Stimulated activated naive B cell treated with anti-CD40 and anti-IgM and Interleukin-4, amounts not matched to agents 10 μg/mL and 1 μg/mL and 100 μg/mL, for 72 hours (primary cell): ENCODE measurements around the gene SCUBE1.

ENCODE experiments used
- ATAC-seq, 2 donors: fragments of 150-1000 bp; cut with Tn5 transposase; replicated peaks; 2 replicates each; pipeline ENCODE4 v1.10.0; 2021; ENCODE audit warnings: moderate library complexity in 1 of 2
- DNase-seq: peaks from one replicate; pipeline ENCODE4 v3.0.0; 2021
- H3K27ac Mint-ChIP-seq: one replicate; pipeline ENCODE4 v1.8.0; 2022; ENCODE audit warnings: mild to moderate bottlenecking, mixed read lengths
- H3K27me3 Mint-ChIP-seq, 2 donors: one replicate each; pipeline ENCODE4 v1.8.0; 2022; ENCODE audit warnings: mixed read lengths in 2 of 2
- H3K36me3 Mint-ChIP-seq, 2 donors: one replicate each; pipeline ENCODE4 v1.8.0; 2022; ENCODE audit warnings: mixed read lengths in 2 of 2, mild to moderate bottlenecking in 1 of 2
- H3K4me1 Mint-ChIP-seq, 2 donors: one replicate each; pipeline ENCODE4 v1.8.0; 2022; ENCODE audit warnings: mixed read lengths in 2 of 2, mild to moderate bottlenecking in 1 of 2
- H3K4me3 Mint-ChIP-seq, 2 donors: one replicate each; pipeline ENCODE4 v1.8.0; 2022; ENCODE audit warnings: mild to moderate bottlenecking in 2 of 2, mixed read lengths in 2 of 2, moderate library complexity in 1 of 2
- H3K9me3 Mint-ChIP-seq, 2 donors: one replicate each; pipeline ENCODE4 v1.8.0; 2022; ENCODE audit warnings: mixed read lengths in 2 of 2, mild to moderate bottlenecking in 1 of 2

SCUBE1 gene

GRCh38 chr22:43308836-43309235 is 34.3 kb downstream of the SCUBE1 start:
- Mint-ChIP-seq H3K4me3 (no peak overlapping the region), H3K27me3 (peaks cover 12 to 14% of the 10 kb centered on the region in 2 donors), H3K4me1 (no peaks in the 10 kb centered on the region), H3K36me3 (no peaks in the 10 kb centered on the region), H3K9me3 (no peaks in the 10 kb centered on the region), H3K27ac (no peak overlapping the region)
- DNase-seq: no peak
- ATAC-seq: no peak

DNA sequence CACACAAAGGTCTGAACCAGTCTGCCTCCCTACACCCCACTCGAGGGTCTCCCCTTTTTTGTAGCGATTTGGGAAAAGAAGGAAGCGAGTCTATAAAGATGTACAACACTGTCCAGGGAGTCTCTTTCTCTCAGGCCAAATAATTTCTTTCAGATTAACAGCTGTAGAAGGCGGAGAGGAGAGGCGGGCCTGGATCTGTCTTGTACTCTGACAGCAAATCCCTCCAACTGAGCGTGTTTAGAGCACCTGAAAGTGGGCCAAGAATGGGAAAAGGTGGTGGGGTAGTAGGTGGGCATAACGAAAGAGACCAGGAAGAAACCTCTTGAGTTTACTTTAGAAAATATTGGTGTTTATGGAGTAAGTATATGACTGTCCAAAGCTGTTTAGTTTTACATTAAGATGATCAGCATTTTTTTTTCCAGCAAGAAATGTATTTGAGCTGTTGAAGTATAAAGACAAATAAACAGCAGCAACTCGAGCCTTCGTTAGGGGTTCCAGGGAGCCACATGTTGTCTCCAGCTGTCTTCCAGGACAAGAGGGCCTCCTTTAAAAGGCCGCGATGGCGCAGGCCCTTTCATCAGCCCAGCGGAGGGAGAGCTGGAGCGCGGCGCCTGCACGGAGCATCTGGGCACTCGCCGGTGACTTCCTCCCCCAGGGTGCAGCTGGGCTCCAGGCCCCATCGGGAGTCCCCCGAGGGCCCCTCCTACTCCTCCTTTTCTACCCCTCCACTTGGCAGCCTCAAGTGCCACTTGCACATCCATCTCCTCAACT is 34.9 kb downstream of the SCUBE1 start:
- peaks cover 12 to 13% of the 10 kb centered on the region in 2 donors for H3K27me3 Mint-ChIP-seq
- no peaks in the 10 kb centered on the region for H3K9me3 Mint-ChIP-seq

GRCh38 chr22:43305806-43306205 is 37.4 kb downstream of the SCUBE1 start:
- Mint-ChIP-seq H3K4me3 (no peak overlapping the region), H3K9me3 (no peaks in the 10 kb centered on the region), H3K27me3 (peaks cover 13 to 15% of the 10 kb centered on the region in 2 donors), H3K27ac (no peak overlapping the region), H3K36me3 (no peaks in the 10 kb centered on the region), H3K4me1 (no peaks in the 10 kb centered on the region)
- ATAC-seq: no peak
- no peak for DNase-seq

More for the DNA sequence above, 34.9 kb downstream of the SCUBE1 start:
- no peaks in the 10 kb centered on the region for H3K36me3 Mint-ChIP-seq
- H3K4me1 Mint-ChIP-seq: no peaks in the 10 kb centered on the region
- no peak for DNase-seq
- H3K4me3 Mint-ChIP-seq: no peak overlapping the region
- no peak for ATAC-seq
- H3K27ac Mint-ChIP-seq: no peak overlapping the region

DNA sequence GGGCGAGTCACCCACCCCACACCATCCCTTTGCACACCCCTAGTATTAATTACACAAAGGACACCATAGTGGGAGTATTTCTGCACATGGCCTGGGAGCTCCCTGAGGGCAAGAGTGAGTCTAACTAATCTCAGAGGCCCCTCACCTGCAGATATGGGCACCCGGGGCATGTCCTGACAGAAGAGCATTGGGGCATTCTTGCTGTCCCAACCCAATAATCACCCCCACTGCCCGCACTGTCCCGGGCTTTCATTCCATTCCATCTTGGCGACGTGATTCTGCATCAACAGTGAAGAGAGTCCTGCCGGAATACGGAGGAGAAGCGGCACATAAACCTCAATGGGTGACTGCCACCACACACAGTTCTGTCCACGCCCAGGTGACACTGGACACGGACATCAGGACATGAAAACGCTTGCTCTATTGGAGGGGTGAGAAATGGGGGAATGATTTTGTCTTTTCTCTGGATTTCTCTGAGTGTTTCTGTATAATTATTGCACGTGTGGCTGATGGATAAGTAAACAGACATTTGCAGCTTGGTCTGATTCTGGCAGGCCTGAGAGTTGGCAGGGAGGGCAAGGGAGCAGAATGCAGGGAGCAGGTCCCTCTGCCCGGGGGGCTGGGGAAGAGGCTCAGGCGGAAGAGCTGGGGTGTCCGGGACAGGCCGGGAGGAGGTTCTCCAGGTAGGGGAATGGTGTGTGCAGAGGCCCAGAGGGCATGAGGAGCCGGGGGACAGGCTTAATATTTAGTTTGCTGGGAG is 38.2 kb downstream of the SCUBE1 start:
- Mint-ChIP-seq H3K4me1 (no peaks in the 10 kb centered on the region), H3K36me3 (no peaks in the 10 kb centered on the region), H3K27me3 (peaks cover 10 to 15% of the 10 kb centered on the region in 2 donors), H3K9me3 (no peaks in the 10 kb centered on the region), H3K4me3 (no peak overlapping the region), H3K27ac (no peak overlapping the region)
- ATAC-seq (no peak), DNase-seq (no peak)

GRCh38 chr22:43303751-43304150 is 39.4 kb downstream of the SCUBE1 start:
- DNase-seq (no peak), ATAC-seq (no peak)
- Mint-ChIP-seq H3K36me3 (no peaks in the 10 kb centered on the region), H3K4me1 (no peaks in the 10 kb centered on the region), H3K27ac (no peak overlapping the region), H3K9me3 (no peaks in the 10 kb centered on the region), H3K27me3 (peaks cover 8 to 15% of the 10 kb centered on the region in 2 donors), H3K4me3 (no peak overlapping the region)

DNA sequence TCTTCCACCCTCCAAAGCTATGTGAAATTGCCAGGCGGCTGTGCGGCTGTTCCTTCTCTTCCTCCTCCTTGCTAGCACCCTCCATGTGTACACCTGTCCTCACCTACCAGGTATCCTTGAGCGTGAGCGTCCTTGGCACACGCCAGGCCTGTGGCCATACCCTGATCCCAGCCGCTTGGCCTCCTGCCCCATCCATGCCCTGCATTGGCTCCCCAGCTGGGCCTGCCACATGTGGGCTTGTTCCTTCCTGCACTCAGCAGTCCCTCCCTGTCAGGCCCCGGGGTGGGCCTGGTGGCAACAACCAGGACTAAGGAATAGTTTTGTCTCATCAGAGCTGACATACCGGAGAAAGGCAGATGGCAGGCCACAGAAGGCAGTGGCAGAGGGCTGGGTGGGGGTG is 40.0 kb downstream of the SCUBE1 start:
- ATAC-seq: no peak
- Mint-ChIP-seq H3K36me3 (no peaks in the 10 kb centered on the region), H3K4me1 (no peaks in the 10 kb centered on the region), H3K4me3 (no peak overlapping the region), H3K27ac (peak overlapping the region; percentile 37), H3K27me3 (peaks cover 8 to 15% of the 10 kb centered on the region in 2 donors), H3K9me3 (no peaks in the 10 kb centered on the region)
- no peak for DNase-seq

GRCh38 chr22:43302531-43303041 is 40.6 kb downstream of the SCUBE1 start:
- Mint-ChIP-seq H3K4me3 (no peak overlapping the region), H3K27me3 (peaks cover 8 to 15% of the 10 kb centered on the region in 2 donors), H3K27ac (no peak overlapping the region), H3K9me3 (no peaks in the 10 kb centered on the region), H3K36me3 (no peaks in the 10 kb centered on the region), H3K4me1 (no peaks in the 10 kb centered on the region)
- no peak for ATAC-seq
- DNase-seq: no peak

DNA sequence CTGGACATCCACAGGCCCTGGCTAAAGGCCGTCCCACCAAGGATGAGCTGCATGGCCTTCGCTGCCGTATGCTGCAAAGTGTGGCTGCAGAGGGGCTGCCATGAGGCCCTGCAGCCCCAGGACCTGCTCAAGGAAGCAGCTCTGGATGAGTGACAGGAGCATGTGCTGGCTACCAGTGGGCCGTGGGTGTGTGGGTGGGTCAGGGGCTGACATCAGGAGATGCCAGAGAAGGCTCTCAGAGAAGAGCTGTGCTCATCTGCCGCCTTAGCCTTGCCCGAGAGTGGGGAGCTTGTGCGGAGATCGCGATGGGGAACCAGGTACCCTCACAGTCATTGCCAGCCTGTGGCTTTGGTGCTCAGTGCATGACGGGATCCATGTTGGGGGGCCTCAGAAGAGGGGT is 41.3 kb downstream of the SCUBE1 start:
- Mint-ChIP-seq H3K9me3 (no peaks in the 10 kb centered on the region), H3K4me3 (no peak overlapping the region), H3K36me3 (no peaks in the 10 kb centered on the region), H3K4me1 (no peaks in the 10 kb centered on the region), H3K27me3 (peaks cover 8 to 15% of the 10 kb centered on the region in 2 donors), H3K27ac (no peak overlapping the region)
- ATAC-seq (no peak), DNase-seq (no peak)

- no peaks in the 10 kb centered on the region for H3K9me3 Mint-ChIP-seq
- ATAC-seq (no peak), DNase-seq (no peak)
- no peaks in the 10 kb centered on the region for H3K4me1 Mint-ChIP-seq
- peaks cover 8 to 10% of the 10 kb centered on the region in 2 donors for H3K27me3 Mint-ChIP-seq
- H3K36me3 Mint-ChIP-seq: no peaks in the 10 kb centered on the region
- no peak overlapping the region for H3K27ac Mint-ChIP-seq
- H3K4me3 Mint-ChIP-seq: no peak overlapping the region
Observed at GRCh38 chr22:43300891-43301676, 42.1 kb downstream of the SCUBE1 start.

GRCh38 chr22:43299736-43300135 is 43.4 kb downstream of the SCUBE1 start:
- Mint-ChIP-seq H3K27ac (no peak overlapping the region), H3K36me3 (no peaks in the 10 kb centered on the region), H3K4me1 (no peaks in the 10 kb centered on the region), H3K4me3 (no peak overlapping the region), H3K27me3 (peaks cover 6 to 8% of the 10 kb centered on the region in 2 donors), H3K9me3 (no peaks in the 10 kb centered on the region)
- ATAC-seq (no peak), DNase-seq (no peak)

GRCh38 chr22:43298062-43298801 is 44.9 kb downstream of the SCUBE1 start:
- H3K36me3 Mint-ChIP-seq: no peaks in the 10 kb centered on the region
- H3K27me3 Mint-ChIP-seq: peaks cover 0 to 6% of the 10 kb centered on the region in 2 donors
- ATAC-seq (no peak), DNase-seq (no peak)
- no peaks in the 10 kb centered on the region for H3K9me3 Mint-ChIP-seq
- no peak overlapping the region for H3K27ac Mint-ChIP-seq
- H3K4me3 Mint-ChIP-seq: no peak overlapping the region
- H3K4me1 Mint-ChIP-seq: no peaks in the 10 kb centered on the region

GRCh38 chr22:43297270-43298061 is 45.7 kb downstream of the SCUBE1 start:
- ATAC-seq: no peak
- no peaks in the 10 kb centered on the region for H3K36me3 Mint-ChIP-seq
- H3K9me3 Mint-ChIP-seq: no peaks in the 10 kb centered on the region
- no peaks in the 10 kb centered on the region for H3K4me1 Mint-ChIP-seq
- DNase-seq: no peak
- H3K4me3 Mint-ChIP-seq: no peak overlapping the region
- H3K27ac Mint-ChIP-seq: no peak overlapping the region
- H3K27me3 Mint-ChIP-seq: peaks cover 0 to 4% of the 10 kb centered on the region in 2 donors

GRCh38 chr22:43296276-43296902 is 46.8 kb downstream of the SCUBE1 start:
- Mint-ChIP-seq H3K27ac (no peak overlapping the region), H3K27me3 (peaks cover 0 to 4% of the 10 kb centered on the region in 2 donors)

More at GRCh38 chr22:43296276-43296902, 46.8 kb downstream of the SCUBE1 start:
- Mint-ChIP-seq H3K36me3 (no peaks in the 10 kb centered on the region), H3K9me3 (no peaks in the 10 kb centered on the region), H3K4me1 (no peaks in the 10 kb centered on the region), H3K4me3 (no peak overlapping the region)
- ATAC-seq (no peak), DNase-seq (no peak)
